Measurements from ENCODE around the gene BROX. TPM values are rescaled to one million over a fixed set of nuclear protein-coding genes. Genes with fewer than 3 reads are reported as not detected.

The BROX gene
- total and polyA plus RNA-seq, 4 donors: 12.4 to 93.8 (median 31.1) TPM

- H3K9me3 ChIP-seq (ENCODE audit: control insufficient read depth in 4 of 4, insufficient read depth in 3 of 4, low read length in 3 of 4): no peaks in the 10 kb centered on the region
- peaks cover 15 to 53% (median 28%) of the 10 kb centered on the region in 4 donors for H3K36me3 ChIP-seq (ENCODE audit: control insufficient read depth in 4 of 4, insufficient read depth in 4 of 4, low read length in 4 of 4)
- H3K4me1 ChIP-seq (ENCODE audit: control insufficient read depth in 5 of 5, insufficient read depth in 5 of 5, low read length in 5 of 5): no peaks in the 10 kb centered on the region
- whole genome bisulfite sequencing, 2 donors: 81 to 83% methylated on average over 1 of the region's 1 CpG
- H3K9ac ChIP-seq (ENCODE audit: insufficient read depth in 1 of 2, low read length in 2 of 2): no peak overlapping the region
- TF ChIP-seq, protein P1, sequence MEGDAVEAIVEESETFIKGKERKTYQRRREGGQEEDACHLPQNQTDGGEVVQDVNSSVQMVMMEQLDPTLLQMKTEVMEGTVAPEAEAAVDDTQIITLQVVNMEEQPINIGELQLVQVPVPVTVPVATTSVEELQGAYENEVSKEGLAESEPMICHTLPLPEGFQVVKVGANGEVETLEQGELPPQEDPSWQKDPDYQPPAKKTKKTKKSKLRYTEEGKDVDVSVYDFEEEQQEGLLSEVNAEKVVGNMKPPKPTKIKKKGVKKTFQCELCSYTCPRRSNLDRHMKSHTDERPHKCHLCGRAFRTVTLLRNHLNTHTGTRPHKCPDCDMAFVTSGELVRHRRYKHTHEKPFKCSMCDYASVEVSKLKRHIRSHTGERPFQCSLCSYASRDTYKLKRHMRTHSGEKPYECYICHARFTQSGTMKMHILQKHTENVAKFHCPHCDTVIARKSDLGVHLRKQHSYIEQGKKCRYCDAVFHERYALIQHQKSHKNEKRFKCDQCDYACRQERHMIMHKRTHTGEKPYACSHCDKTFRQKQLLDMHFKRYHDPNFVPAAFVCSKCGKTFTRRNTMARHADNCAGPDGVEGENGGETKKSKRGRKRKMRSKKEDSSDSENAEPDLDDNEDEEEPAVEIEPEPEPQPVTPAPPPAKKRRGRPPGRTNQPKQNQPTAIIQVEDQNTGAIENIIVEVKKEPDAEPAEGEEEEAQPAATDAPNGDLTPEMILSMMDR (IDR thresholded peaks at IDR 0.05; ENCODE audit: control extremely low read depth, extremely low read depth): no peak
- ATAC-seq (ENCODE audit: insufficient read depth, low FRiP score): no peak
- no peaks in the 10 kb centered on the region for H3K27me3 ChIP-seq (ENCODE audit: control insufficient read depth in 3 of 3, insufficient read depth in 3 of 3, low read length in 2 of 3)
- H3K4me3 ChIP-seq: no peak overlapping the region
- H3K27ac ChIP-seq (ENCODE audit: low read depth in 1 of 2, low read length in 1 of 2): no peak overlapping the region
- no peak for DNase-seq
These were observed 16.4 kb downstream of the BROX start for GRCh38 chr1:222728746-222729145.

- DNase-seq (no peak), ATAC-seq (ENCODE audit: insufficient read depth, low FRiP score) (no peak)
- no peak overlapping the region for H3K4me3 ChIP-seq
- no peak overlapping the region for H3K27ac ChIP-seq (ENCODE audit: low read depth in 1 of 2, low read length in 1 of 2)
- H3K9me3 ChIP-seq (ENCODE audit: control insufficient read depth in 4 of 4, insufficient read depth in 3 of 4, low read length in 3 of 4): no peaks in the 10 kb centered on the region
- WGBS, 2 donors: 88 to 89% methylated on average over 1 of the region's 1 CpG
- no peak overlapping the region for H3K9ac ChIP-seq (ENCODE audit: insufficient read depth in 1 of 2, low read length in 2 of 2)
- H3K27me3 ChIP-seq (ENCODE audit: control insufficient read depth in 3 of 3, insufficient read depth in 3 of 3, low read length in 2 of 3): no peaks in the 10 kb centered on the region
- TF ChIP-seq, protein P1 (IDR thresholded peaks at IDR 0.05; ENCODE audit: control extremely low read depth, extremely low read depth): no peak
- no peaks in the 10 kb centered on the region for H3K4me1 ChIP-seq (ENCODE audit: control insufficient read depth in 5 of 5, insufficient read depth in 5 of 5, low read length in 5 of 5)
- peaks cover 15 to 49% (median 26%) of the 10 kb centered on the region in 4 donors for H3K36me3 ChIP-seq (ENCODE audit: control insufficient read depth in 4 of 4, insufficient read depth in 4 of 4, low read length in 4 of 4)
These were observed 18.5 kb downstream of the BROX start for GRCh38 chr1:222730866-222731265.

DNA sequence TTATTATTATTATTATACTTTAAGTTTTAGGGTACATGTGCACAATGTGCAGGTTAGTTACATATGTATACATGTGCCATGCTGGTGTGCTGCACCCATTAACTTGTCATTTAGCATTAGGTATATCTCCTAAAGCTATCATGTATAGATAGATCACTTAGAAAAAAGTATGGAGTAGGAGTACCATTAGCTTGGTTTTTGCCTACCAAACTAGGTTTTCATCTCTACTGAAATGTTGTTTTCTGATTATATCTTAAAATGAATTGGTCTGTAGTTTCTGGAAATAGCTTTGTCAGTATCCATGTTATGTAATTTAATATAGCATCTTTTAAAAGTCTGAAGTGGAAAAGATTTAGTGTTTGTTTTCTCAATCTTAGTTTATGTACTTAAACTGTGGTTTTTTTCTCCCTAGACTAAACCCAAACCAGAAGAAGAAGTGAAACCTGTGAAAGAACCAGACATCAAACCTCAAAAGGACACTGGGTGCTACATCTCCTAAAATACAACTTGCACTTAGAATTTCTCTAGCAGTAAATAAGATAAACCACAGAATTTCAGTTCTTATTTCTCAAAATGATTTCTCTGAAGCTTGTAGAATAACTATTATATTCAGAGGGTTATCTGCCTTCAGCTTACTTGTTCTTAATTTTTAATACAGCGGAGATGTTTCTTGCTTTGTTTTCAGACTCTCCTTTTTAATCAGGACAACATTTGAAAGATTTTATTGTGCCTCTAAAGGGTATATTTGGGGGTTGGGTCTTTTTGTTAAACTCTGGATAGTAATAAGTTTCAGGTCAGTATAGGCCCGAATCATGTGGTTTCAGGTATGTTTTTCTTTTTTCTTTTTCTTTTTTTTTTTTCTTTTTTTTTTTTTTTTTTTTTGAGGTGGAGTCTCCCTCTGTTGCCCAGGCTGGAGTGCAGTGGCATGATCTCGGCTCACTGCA lies 20.1 kb downstream of the BROX start:
- DNase-seq (no peak), ATAC-seq (ENCODE audit: insufficient read depth, low FRiP score) (no peak)
- Histone ChIP-seq H3K9ac (ENCODE audit: insufficient read depth in 1 of 2, low read length in 2 of 2) (no peak overlapping the region), H3K36me3 (ENCODE audit: control insufficient read depth in 4 of 4, insufficient read depth in 4 of 4, low read length in 4 of 4) (peaks cover 12 to 43% (median 23%) of the 10 kb centered on the region in 4 donors), H3K9me3 (ENCODE audit: control insufficient read depth in 4 of 4, insufficient read depth in 3 of 4, low read length in 3 of 4) (no peaks in the 10 kb centered on the region), H3K4me3 (no peak overlapping the region), H3K4me1 (ENCODE audit: control insufficient read depth in 5 of 5, insufficient read depth in 5 of 5, low read length in 5 of 5) (no peaks in the 10 kb centered on the region), H3K27me3 (ENCODE audit: control insufficient read depth in 3 of 3, insufficient read depth in 3 of 3, low read length in 2 of 3) (no peaks in the 10 kb centered on the region), H3K27ac (ENCODE audit: low read depth in 1 of 2, low read length in 1 of 2) (no peak overlapping the region)
- WGBS, 2 donors: 92% methylated on average over 3 of the region's 3 CpGs
- TF ChIP-seq, protein P1 (IDR thresholded peaks at IDR 0.05; ENCODE audit: control extremely low read depth, extremely low read depth): no peak

Data from lung (tissue), 12 donors.